WERI-Rb-1 (cell line): ENCODE measurements around the gene TMEM63A.

Source experiments
- DNase-seq: peaks from one replicate; pipeline ENCODE4 v3.0.0-alpha.2; 2020
- H3K27ac ChIP-seq: fragments of 250-450 bp; sonication (Bioruptor Pico); 2 replicates; pipeline ENCODE4 v1.5.1; 2020; ENCODE audit warnings: mild to moderate bottlenecking, moderate library complexity
- H3K27me3 ChIP-seq: fragments of 250-450 bp; sonication (Bioruptor Pico); 2 replicates; pipeline ENCODE4 v1.5.1; 2021; ENCODE audit warnings: mild to moderate bottlenecking, low read depth, moderate library complexity; ENCODE audit not compliant: insufficient read depth, severe bottlenecking
- H3K36me3 ChIP-seq: fragments of 250-450 bp; sonication (Bioruptor Pico); 2 replicates; pipeline ENCODE4 v1.5.1; 2020; ENCODE audit warnings: mild to moderate bottlenecking, moderate library complexity
- H3K4me3 ChIP-seq: 2 replicates; pipeline ENCODE4 v1.5.1; 2011; ENCODE audit warnings: low read depth, mild to moderate bottlenecking, control low read depth, low read length
- H3K9me3 ChIP-seq: fragments of 250-450 bp; sonication (Bioruptor Pico); 2 replicates; pipeline ENCODE4 v1.5.1; 2021; ENCODE audit warnings: mild to moderate bottlenecking, moderate library complexity; ENCODE audit not compliant: severe bottlenecking
- TF ChIP-seq, protein P1 (sequence below): IDR thresholded peaks from 2 replicates; pipeline ENCODE4 v1.5.1; 2011; ENCODE audit warnings: low read depth, mild to moderate bottlenecking, control low read depth, inconsistent platforms, low read length

The TMEM63A gene

DNA sequence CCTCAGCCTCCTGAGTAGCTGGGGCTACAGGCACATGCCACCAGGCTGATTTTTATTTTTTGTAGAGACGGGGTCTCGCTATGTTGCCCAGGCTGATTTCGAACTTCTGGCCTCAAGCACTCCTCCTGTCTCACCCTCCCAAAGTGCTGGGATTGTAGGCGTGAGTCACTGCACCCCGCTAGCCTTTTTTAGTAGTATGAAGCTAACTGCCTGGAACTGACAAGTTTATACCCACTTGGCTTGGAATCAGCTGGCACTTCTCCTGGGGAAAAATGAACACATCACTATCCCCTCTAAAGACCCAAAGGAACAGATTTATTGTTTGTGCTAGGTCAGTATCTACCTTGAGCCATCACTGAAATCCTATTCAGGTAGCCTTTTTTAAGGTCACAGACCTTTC, 19.0 kb downstream of the TMEM63A start:
- no peak for DNase-seq
- H3K27ac ChIP-seq = no peak overlapping the region
- TF ChIP-seq, protein P1, sequence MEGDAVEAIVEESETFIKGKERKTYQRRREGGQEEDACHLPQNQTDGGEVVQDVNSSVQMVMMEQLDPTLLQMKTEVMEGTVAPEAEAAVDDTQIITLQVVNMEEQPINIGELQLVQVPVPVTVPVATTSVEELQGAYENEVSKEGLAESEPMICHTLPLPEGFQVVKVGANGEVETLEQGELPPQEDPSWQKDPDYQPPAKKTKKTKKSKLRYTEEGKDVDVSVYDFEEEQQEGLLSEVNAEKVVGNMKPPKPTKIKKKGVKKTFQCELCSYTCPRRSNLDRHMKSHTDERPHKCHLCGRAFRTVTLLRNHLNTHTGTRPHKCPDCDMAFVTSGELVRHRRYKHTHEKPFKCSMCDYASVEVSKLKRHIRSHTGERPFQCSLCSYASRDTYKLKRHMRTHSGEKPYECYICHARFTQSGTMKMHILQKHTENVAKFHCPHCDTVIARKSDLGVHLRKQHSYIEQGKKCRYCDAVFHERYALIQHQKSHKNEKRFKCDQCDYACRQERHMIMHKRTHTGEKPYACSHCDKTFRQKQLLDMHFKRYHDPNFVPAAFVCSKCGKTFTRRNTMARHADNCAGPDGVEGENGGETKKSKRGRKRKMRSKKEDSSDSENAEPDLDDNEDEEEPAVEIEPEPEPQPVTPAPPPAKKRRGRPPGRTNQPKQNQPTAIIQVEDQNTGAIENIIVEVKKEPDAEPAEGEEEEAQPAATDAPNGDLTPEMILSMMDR = no peak
- no peaks in the 10 kb centered on the region for H3K36me3 ChIP-seq
- no peaks in the 10 kb centered on the region for H3K27me3 ChIP-seq
- H3K9me3 ChIP-seq = no peaks in the 10 kb centered on the region
- no peak overlapping the region for H3K4me3 ChIP-seq

GRCh38 chr1:225862581-225862950, 19.6 kb downstream of the TMEM63A start:
- no peak overlapping the region for H3K4me3 ChIP-seq
- DNase-seq = no peak
- TF ChIP-seq, protein P1 = no peak
- H3K27me3 ChIP-seq = no peaks in the 10 kb centered on the region
- no peak overlapping the region for H3K27ac ChIP-seq
- no peaks in the 10 kb centered on the region for H3K36me3 ChIP-seq
- H3K9me3 ChIP-seq = no peaks in the 10 kb centered on the region

GRCh38 chr1:225861834-225862580, 20.2 kb downstream of the TMEM63A start:
- TF ChIP-seq, protein P1 = no peak
- Histone ChIP-seq H3K27ac (no peak overlapping the region), H3K4me3 (no peak overlapping the region), H3K27me3 (no peaks in the 10 kb centered on the region), H3K36me3 (no peaks in the 10 kb centered on the region), H3K9me3 (no peaks in the 10 kb centered on the region)
- DNase-seq = no peak

DNA sequence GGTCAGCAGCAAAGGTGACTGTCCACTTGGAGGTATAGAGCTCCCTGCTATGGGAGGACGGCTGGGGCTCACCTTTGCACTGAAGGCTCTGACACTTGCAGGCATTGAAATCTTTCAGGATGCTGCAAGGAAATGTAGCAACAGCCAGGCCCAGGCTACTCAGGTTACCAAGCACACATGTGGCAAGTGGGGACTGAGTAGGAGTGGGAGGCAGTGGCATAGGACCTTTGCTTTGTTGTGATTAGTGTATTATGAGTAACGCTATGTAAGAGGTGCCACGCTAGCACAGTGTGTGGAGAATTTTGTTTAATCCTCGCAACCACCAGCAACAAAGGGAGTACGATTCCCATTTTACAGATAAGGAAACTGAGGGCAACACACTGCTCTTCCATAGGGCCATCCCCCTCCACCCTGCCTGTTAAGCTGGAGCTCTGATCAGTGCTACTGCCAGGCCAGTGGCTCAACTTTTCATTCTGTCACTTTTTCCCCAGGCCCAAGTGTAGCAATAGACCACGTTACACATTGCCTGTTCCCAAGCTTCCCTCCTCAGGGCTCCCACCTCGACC, 21.2 kb downstream of the TMEM63A start:
- Histone ChIP-seq H3K27ac (no peak overlapping the region), H3K27me3 (no peaks in the 10 kb centered on the region), H3K36me3 (no peaks in the 10 kb centered on the region), H3K9me3 (no peaks in the 10 kb centered on the region), H3K4me3 (no peak overlapping the region)
- DNase-seq = no peak
- TF ChIP-seq, protein P1 = no peak

DNA sequence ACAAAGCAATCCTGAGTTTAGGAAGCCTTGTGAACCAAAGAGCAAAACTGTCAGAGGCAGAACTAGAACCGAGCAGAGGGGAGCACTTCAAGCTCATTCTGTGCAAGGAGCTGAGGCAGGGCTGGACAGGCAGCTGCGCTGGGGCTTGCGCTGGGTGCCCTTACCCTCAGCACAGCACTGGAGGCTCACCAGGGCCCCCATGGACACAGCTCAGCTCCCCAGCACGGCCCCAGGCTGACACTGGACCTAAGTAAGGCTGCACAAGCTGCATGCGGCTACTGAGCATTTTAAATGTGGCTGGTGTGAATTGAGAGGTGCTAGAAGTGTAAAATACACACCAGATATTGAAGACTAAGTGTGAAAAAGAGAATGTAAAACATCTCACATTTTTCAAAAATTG, 22.1 kb downstream of the TMEM63A start:
- Histone ChIP-seq H3K36me3 (no peaks in the 10 kb centered on the region), H3K9me3 (no peaks in the 10 kb centered on the region), H3K27me3 (no peaks in the 10 kb centered on the region), H3K27ac (no peak overlapping the region), H3K4me3 (no peak overlapping the region)
- TF ChIP-seq, protein P1 = no peak
- no peak for DNase-seq
